ENCODE measurements around the gene IL4.

IL4 gene

DNA sequence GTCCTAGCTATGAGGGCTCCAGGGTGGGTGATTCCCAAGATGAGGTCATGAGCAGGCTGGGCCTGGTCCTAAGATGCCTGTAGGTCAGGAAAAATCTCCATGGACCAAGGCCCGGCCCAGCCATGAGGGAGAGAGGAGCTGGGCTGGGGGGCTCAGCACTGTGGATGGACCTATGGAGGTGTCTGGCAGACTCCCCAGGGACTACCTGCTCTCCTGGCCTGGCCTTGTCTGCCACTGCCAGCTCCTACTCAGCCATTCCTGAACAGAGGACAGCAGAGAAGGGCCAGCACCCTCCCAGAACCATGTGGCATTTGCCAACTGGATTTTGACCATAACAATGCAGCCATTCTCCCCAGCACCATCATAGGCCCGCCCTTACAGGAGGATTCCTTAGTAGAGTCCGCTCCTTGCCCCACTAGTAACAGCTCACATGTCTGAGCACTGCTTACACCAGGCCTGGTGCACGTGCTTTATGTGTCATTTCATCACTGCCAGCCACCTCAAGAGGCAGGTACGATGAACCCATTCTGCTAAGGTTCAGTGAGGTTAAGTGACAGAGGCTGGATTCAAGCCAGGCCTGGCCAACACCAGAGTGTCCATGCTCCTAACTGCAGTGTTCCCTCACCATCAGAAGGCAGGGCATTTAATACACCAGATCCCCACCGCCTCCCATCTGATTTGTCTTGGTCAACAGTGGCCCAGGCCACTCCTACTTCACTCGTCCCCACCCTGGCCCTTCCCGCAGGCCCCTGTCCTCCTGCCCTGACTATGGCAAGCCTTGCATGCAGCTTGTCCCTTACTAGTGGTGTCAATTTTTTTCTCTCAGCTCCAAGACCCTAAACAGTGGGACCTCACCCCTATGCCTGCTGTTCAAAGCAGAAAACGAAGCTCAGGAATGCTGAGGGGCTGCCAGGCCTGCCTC lies 15.1 kb upstream of the IL4 start:
- no peak for DNase-seq

DNA sequence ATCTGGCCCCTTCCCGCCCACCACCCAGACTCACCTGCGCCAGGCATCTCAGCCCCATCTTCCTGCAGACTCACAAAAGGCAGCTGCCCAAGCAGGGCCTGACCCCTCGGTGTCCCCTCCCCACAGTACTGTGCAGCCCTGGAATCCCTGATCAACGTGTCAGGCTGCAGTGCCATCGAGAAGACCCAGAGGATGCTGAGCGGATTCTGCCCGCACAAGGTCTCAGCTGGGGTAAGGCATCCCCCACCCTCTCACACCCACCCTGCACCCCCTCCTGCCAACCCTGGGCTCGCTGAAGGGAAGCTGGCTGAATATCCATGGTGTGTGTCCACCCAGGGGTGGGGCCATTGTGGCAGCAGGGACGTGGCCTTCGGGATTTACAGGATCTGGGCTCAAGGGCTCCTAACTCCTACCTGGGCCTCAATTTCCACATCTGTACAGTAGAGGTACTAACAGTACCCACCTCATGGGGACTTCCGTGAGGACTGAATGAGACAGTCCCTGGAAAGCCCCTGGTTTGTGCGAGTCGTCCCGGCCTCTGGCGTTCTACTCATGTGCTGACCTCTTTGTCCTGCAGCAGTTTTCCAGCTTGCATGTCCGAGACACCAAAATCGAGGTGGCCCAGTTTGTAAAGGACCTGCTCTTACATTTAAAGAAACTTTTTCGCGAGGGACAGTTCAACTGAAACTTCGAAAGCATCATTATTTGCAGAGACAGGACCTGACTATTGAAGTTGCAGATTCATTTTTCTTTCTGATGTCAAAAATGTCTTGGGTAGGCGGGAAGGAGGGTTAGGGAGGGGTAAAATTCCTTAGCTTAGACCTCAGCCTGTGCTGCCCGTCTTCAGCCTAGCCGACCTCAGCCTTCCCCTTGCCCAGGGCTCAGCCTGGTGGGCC lies 13.9 kb upstream of the IL4 start:
- DNase-seq = no peak

DNA sequence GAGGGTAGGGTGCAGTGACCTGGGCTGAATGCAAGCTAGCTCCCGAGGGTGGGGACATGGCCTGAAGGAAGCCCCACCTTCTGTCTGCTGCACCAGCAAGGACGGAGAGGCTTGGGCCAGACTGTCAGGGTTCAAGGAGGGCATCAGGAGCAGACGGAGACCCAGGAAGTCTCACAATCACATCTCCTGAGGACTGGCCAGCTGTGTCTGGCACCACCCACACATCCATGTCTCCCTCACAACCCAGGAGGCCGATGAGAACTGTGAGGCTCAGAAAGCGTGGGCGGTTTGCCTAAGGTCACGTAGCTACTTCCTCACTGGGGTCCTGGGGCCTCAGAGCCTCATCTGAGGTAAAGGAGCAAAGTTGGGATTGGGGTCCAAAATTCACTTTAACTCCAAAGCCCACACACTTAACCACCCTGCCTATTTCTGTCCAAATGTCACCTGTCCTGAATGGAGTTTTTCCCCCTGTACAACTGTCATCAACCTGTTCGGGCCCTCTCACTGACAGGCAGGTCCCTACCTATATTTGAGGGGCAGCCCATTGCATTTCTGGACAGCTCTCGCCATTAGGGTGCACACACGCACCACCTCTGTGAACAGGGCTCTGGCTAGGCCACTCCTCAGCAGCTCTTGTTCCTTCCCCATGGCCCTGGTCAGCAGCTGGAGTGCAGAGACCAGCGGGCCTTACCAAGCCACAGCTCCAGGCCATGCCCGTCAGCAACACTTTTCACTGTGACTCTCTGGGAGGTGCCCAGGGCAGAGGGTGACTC lies 12.4 kb upstream of the IL4 start:
- DNase-seq = no peak

DNA sequence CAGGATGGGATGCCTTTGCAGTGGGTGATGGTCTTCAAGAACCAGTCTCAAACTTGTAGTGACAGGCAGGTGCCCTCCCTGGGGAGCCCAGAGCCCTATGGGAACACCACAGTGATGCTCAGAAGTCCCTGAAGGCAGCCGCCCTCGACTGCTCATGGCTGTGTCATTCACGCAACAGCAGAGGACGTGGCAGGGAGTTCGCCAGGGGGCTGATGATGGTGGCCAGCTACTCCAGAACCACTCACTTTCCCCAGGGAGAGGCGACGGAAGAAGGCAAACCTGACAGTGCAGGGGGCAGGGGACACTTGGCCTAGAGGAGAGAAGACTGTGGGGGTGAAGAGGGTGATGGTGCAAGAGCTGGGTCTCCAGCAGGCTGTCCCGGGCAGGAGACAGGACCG lies 11.8 kb upstream of the IL4 start:
- no peak for DNase-seq

DNA sequence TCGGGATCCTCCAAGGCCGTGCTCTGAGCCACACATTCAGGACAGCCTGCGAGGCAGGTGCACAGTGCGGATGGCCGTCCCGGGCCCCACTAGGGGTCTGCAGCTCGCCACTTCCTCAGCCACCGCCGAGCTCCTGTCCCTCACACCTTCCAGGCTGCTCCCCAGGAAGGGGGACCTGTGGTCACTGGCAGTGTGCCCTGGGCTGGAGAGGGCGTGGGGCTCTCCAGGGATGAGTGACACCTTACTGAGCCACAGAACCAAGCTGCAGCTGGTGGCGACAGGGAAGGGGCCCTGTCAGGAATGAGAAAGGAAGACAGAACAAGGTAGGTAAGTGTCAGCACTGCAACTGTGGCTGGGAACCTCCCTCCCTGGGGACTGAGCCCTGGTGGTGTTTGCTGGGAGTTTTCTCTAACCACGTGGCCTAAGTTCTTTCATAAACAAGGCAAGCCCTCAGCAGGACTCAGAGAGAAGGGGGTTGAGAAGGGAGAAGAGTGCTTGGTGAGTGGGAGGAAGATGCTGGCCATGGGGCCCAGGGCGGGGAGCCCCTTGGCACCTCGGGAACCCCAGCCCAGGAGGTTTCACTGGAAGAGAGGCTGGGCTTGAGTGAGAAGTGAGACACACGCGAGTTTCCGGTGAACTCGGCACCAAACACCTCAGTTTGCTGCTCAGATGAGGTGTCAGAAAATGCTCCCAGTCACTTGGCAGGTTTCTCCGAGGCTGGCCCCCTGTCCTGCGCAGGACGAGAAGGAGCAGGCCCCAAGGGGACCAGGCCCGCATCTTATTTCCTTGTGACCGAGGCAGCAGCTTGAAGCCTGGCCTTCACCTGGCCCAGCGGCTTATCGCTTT lies 10.6 kb upstream of the IL4 start:
- no peak for DNase-seq

DNA sequence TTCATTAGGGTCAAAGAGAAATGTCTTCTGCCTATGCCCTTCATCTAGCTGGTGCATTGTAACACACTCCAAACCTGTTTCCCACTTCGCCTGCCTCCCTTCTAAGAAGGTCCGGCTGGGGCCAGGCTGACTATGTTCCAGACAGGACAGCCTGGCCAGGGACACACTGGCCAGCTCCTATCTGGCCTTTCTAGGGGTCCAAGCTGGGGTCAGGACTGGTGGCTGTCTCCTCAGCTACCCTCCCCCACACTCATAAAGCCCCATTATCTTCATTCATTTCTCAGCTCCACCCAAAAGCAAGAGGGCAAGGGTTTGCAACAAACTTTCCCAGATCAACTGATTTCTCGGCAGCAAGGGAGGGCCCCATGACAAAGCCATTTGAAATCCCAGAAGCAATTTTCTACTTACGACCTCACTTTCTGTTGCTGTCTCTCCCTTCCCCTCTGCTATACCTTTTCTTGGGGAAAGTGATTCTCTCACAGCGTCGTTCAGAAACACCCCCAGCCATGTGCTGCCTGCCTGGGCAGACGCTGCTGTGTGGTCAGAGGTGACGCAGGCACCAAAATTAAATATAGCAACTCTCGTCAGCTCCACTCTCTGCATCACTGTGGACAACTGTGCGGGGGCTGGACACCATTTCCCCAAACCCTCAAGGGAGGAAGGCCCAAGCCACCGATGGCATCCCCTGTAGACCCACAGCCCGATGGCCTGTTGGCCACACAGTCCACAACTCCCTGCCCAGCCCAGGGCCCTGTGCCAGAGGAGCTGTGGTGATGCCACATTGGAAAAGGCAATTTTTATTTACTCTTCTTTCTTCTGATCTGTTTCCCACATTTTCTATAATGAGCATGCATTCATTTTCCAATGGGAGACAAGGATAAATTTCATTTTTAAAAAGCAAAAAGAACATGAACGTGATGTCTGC lies 9.8 kb upstream of the IL4 start:
- no peak for DNase-seq

DNA sequence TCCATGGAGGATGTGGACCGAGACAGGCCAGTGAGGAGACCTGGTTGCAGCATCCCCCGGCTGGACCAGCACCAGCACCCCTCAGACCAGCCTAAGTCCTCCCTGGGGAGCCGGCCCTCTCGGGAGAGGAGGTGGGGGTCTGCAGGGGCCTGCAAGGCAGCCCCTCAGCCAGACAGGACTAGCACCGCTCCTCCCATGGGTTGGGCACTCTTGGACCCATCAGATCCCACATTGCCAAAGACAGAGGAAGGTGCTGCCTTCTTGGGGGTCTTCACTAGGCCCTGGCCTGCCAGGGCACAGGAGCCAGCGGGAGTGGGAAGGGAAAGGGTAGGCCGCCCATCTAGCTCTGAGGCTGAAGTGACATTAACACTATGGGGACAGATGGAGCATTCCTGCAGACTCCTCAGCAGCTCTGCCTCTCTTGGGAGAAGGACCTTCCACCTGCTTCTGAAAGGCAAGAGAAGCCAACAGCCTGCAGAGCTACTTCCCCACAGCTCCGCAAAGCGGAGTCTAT lies 9.0 kb upstream of the IL4 start:
- no peak for DNase-seq

DNA sequence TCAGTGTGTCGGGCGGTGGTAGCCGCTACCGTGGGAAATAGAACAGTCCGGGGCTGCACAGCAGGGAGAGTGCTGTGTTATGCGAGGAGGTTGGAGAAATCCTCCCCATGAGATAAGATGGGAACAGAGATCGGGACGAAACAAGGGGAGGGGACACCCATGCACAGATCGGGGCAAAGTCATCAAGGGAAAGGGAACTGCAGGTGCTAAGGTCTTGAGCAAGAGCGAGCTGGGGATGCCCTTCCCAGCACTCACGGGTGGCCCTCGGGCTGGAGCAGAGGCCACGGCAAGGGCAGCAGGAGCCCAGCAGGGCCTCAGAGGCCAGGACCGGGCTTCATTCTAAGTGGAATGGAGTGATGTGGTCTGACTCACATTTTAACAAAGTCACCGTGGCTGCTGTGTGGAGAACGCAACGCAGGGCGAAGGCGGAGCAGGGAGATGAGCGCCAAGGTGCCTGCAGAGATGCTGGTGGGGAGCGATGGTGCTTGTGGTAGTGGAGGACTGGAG lies 8.2 kb upstream of the IL4 start:
- DNase-seq = no peak

DNA sequence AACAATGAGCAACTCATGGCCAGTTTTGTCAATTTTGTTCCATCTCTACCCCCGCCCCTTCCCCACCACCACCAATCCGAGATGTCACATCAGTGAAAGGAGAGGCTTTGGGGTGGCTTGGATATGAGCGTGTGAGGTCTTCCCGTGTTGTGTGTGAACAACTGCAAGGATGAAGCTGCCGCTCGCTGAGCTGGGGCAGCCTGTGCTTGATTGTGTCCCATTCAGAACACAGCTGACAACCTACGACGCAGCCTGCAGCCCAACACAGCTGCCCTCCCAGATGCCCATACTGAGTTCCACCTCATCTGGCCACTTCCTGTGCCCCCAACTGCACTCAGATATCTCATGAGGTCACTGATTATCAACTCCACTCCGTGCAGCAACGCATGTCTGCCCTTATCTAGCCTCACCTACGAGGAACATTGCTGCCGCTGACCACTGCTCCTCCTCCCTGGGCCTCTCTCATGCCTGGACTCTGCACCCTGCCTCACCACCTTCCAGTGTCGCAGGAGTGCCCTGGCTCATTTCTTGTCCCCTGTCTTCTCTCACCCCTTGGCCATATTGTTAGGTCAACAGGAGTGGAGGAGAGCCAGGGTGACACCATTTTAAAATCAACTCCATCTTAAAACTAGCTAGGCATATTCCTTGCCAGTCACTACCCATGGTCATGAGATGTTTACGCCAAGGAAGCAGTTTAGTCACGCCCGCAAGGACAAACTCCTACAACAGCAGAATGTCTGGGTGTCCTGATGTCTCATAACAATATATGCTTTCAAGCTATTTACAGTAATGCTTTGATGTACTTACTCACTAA lies 7.3 kb upstream of the IL4 start:
- no peak for DNase-seq

DNA sequence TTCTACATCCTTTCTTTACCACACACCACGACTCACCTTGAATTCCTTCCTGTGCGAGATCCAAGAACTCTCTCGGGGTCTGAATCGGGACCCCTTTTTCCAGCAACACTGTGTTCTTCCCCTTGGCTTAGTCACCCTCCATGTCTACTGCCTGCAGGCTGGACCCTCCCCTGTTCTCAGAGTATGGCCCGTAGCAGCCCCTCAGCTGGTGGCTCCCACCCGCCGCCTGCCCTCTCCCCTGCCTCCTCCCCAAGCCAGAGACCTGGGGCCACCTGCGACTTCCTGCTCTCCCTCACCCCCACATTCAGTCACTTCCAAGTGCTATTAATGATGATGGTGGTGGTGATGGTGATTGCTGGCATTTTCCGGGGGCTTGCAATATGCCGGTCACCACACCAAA lies 6.5 kb upstream of the IL4 start:
- no peak for DNase-seq

DNA sequence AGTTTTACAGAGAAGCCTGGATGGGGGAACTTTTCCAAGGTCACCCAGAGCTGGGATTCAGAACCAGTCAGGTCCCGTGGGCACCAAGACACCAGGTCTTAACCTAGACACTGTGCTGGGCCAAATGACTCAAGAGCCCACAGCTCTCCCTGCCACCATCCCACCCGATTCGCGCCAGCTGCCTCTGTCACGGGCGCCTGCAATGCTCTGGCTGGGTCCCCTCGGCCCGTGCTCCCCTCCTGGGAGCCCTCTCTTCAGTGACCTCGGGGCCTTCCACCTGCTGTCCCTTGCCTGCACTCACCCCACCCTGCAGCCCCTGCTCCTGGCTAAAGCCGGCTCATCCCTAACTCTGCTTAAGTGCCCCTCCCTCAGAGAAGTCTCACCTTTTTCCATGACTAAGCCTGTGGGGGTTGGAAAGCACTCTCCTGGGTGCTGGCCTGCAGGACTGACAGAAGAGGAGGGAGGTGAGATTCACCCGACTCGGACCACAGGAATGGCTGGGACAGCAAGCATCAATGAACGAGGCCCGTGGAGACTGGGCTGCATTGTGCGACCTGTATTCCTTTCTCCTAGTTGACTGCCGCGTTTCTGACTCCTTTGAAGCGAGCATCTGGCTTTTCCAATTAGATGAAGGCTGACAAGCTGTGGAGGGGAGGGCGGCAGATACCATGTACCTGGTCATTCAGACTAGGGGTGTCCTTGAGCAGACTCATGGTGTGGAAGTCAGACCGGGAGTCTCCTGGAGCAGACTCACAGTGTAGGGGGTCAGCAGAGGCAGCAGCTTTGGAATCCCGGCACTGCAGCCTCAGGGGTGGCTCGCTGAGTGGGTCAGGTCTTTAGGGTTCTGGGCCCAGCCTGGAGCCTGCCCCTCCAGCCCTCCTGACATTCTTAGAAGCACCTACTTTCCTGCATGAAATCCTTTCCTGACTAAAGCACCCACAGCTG lies 5.8 kb upstream of the IL4 start:
- no peak for DNase-seq

DNA sequence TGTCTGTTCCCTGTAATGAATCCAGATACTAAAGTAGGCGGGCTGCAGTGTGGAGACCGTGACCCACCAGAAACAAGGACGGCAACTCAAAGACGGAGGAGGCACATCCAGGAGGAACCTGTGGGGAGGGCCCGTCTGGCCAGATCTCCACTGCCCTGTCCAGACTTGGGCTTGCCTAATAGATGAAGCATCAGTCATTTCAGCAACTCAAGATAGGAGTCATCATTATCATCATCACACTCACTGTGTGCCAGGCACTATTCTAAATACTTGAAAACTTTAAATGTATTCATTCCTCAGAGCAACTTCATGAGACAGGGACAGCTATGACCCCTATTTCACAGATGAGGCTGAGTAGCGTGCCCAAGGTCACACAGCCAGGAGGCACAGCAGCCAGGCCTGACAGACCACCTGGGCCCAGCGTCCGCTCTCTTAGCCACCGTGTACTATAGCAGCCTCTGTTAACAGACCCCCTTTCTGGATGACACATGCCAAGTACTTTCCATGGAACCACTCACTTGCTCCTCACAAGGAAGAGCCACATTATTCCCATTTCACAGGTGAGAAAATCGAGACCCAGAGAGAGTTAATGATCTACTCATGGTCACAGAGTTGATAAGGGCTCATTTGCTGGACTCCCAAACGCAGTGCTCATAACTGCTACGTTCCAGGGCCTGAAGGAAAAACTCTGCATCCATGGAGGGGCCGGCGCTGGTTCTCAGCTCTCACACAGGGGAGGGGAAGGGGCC lies 4.9 kb upstream of the IL4 start:
- DNase-seq = no peak

DNA sequence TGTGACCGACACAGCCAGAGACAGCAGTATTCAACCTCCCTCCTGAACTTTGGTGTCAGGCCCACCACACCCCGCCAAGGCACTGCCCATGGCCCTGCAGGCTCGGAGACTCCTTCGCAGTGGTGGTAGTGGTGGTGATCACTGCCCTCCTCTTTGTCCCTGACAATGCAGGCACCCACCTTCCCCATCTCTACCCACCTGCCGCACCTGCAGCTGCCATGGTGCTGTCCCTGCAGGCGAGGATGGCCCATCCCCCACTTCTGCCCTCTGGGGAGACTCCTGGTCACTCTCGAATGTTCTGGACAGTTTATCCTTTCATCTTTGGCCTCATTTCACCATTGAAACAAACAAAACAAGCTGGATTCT lies 4.4 kb upstream of the IL4 start:
- DNase-seq = no peak

DNA sequence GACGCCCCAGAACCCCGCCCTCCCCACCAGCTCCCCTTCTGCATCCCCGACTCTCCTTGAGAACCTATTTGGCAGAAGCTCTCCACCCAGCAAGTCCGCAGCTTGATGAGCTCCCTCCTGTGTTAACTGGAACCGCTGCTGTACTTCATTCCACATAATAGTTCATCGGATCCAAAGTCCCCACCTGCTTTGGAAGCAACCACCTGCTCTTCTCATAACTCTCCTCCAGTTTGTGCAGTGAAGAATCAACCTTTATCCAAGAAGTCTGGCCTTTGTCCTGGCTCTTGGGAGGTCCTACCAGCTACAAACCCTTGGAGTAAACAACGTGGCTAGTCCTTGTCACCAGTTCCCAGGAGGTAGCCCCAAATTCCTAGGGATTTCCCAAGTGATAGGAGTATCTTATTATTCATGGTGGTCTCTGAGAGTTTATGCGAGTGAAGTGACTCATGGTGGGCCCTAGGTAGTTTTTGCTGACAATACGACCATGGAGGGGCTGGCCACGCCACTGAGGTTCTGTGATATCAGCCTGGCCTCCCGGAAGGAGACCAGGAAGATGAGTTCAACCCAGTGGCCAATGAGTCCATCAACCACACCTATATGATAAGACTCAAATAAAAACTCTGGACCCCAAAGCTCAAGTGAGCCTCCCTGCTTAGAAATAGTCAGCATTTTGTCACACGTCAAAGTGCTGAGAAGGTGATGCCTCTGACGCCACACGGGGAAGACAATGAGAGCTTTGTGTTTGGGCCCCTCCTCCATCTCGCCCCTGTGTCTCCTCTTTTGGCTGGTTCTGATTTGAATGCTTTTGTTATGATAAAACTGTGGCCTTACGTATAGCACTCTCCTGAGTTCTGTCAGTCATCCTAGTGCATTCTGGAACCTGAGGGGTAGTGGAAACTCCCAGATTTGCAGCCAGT lies 3.6 kb upstream of the IL4 start:
- DNase-seq = no peak

DNA sequence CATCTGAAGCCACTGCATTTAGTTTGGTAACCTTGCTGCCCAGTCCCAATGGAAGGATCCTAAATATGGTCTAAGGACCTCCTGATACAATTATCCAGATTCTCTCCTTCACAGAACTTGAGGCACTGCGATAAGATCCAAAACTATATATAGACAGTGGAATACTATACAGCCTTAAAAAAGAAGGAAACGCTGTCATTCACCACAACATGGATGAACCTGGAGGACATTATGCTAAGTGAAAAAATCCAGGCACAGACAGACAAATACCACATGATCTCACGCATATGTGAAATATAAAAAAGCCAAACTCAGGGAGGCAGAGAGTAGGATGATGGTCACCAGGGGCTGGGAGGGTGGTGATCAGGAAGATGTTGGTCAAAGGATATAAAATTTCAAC lies 2.8 kb upstream of the IL4 start:
- no peak for DNase-seq

DNA sequence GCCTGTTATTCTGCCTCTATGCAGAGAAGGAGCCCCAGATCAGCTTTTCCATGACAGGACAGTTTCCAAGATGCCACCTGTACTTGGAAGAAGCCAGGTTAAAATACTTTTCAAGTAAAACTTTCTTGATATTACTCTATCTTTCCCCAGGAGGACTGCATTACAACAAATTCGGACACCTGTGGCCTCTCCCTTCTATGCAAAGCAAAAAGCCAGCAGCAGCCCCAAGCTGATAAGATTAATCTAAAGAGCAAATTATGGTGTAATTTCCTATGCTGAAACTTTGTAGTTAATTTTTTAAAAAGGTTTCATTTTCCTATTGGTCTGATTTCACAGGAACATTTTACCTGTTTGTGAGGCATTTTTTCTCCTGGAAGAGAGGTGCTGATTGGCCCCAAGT lies 301 bp upstream of the IL4 start:
- DNase-seq = no peak
